K562 (cell line): ENCODE measurements around the gene SLC49A3. TPM values are rescaled to one million over a fixed set of nuclear protein-coding genes. Genes with fewer than 3 reads are reported as not detected.

Experiments
- ATAC-seq: fragments of 200-7000 bp; cut with Tn5 transposase; 3 replicates; pipeline ENCODE4 v1.9.1; 2020; ENCODE audit warnings: moderate library complexity
- BruUV-seq: library from RNA; stranded (reverse); fragments of 400-500 nt; replicated peaks from 2 replicates; lab custom pipeline; 2021; lab: Mats Ljungman, UMichigan
- CTCF ChIA-PET: fragments of 300-600 bp; formaldehyde crosslinking; extraction: SDS; loops from one replicate; lab custom pipeline; 2021; ENCODE audit warnings: low intra/inter-chr PET ratio; lab: Yijun Ruan, JAX
- POLR2A ChIA-PET: fragments of 300-600, 350-650 bp; sonication (Branson Sonifier 250); formaldehyde crosslinking; extraction: SDS; loops from one replicate; lab custom pipeline; 2021; ENCODE audit warnings: antibody characterized with exemption, inconsistent platforms; lab: Yijun Ruan, JAX
- DNase-seq, 4 experiments: peaks; one replicate each; pipeline versions ENCODE4 v3.0.0 to v3.0.0-alpha.2; 2011 to 2018; ENCODE audit warnings: low spot score in 3 of 4, mixed read lengths in 3 of 4; ENCODE audit errors: extremely low read depth in 1 of 4
- FAIRE-seq: peaks from 2 replicates; lab custom pipeline; 2011; peaks lifted over from hg19 to GRCh38; lab: Jason Lieb, UNC
- H2AFZ ChIP-seq: 2 replicates; pipeline ENCODE4 v1.6.0; 2011; ENCODE audit warnings: low read depth, low read length, control low read depth, inconsistent platforms
- H3K27ac ChIP-seq: fragments of 200-600 bp; 3 replicates; pipeline ENCODE4 v1.8.0; 2011; ENCODE audit warnings: low read depth, mild to moderate bottlenecking, control low read depth, inconsistent platforms, low read length, moderate library complexity, mixed read lengths; ENCODE audit errors: extremely low read depth
- H3K27me3 ChIP-seq, 2 experiments: fragments of 300-600 bp in 1 of 2; 2 replicates in 1 of 2; 3 replicates in 1 of 2; pipeline versions ENCODE4 v1.6.0 to v1.8.0; 2011; ENCODE audit warnings: inconsistent platforms in 2 of 2, low read length in 2 of 2, mild to moderate bottlenecking in 1 of 2, mixed read lengths in 1 of 2, moderate library complexity in 1 of 2; ENCODE audit not compliant: control insufficient read depth in 2 of 2, insufficient read depth in 2 of 2
- H3K36me3 ChIP-seq: fragments of 300-600 bp; 3 replicates; pipeline ENCODE4 v1.8.0; 2011; ENCODE audit warnings: mild to moderate bottlenecking, low read length, inconsistent platforms; ENCODE audit not compliant: control insufficient read depth, insufficient read depth
- H3K4me1 ChIP-seq, 2 experiments: fragments of 200-600 bp in 1 of 2; replicated peaks in 1 of 2; 2 replicates in 1 of 2; 3 replicates in 1 of 2; pipeline versions ENCODE4 v1.5.1 to v1.8.0; 2011; ENCODE audit warnings: inconsistent platforms in 2 of 2, low read length in 2 of 2, mild to moderate bottlenecking in 1 of 2, mixed read lengths in 1 of 2, moderate library complexity in 1 of 2; ENCODE audit not compliant: control insufficient read depth in 2 of 2, insufficient read depth in 2 of 2
- H3K4me2 ChIP-seq: 2 replicates; pipeline ENCODE4 v1.6.1; 2011; ENCODE audit warnings: low read length, control low read depth, inconsistent platforms, mixed read lengths; ENCODE audit not compliant: insufficient read depth
- H3K4me3 ChIP-seq: fragments of 200-600 bp; sonication (generic), shearing (Covaris generic); 2 replicates; pipeline ENCODE4 v1.5.1; 2016; ENCODE audit warnings: control low read depth, inconsistent platforms
- H3K79me2 ChIP-seq: fragments of 200-600 bp; 3 replicates; pipeline ENCODE4 v1.8.0; 2011; ENCODE audit warnings: low read length, inconsistent platforms; ENCODE audit not compliant: control insufficient read depth, insufficient read depth
- H3K9ac ChIP-seq, 2 experiments: 2 replicates each; pipeline versions ENCODE4 v1.6.0 to v1.6.1; 2011; ENCODE audit warnings: low read depth in 2 of 2, low read length in 2 of 2, control low read depth in 1 of 2, inconsistent platforms in 1 of 2, mild to moderate bottlenecking in 1 of 2, mixed read lengths in 1 of 2; ENCODE audit not compliant: insufficient read depth in 1 of 2
- H3K9me1 ChIP-seq: one replicate; pipeline ENCODE4 v1.6.0; 2011; ENCODE audit warnings: inconsistent platforms, mild to moderate bottlenecking, low read length, moderate library complexity; ENCODE audit not compliant: control insufficient read depth, insufficient read depth
- H3K9me3 ChIP-seq: replicated peaks from 2 replicates; pipeline ENCODE4 v1.5.1; 2011; ENCODE audit warnings: low read depth, low read length, inconsistent platforms; ENCODE audit not compliant: control insufficient read depth, insufficient read depth
- H4K20me1 ChIP-seq: replicated peaks from 2 replicates; pipeline ENCODE4 v1.6.1; 2011; ENCODE audit warnings: low read length, inconsistent platforms, mixed read lengths; ENCODE audit not compliant: control insufficient read depth, insufficient read depth
- CTCF ChIP-seq, 3 experiments: IDR thresholded peaks in 2 of 3; conservative IDR thresholded peaks in 1 of 3; 2 replicates each; pipeline ENCODE4 v1.5.1; 2011 to 2012; ENCODE audit warnings: low read length in 3 of 3, mild to moderate bottlenecking in 3 of 3, control low read depth in 2 of 3, improper control_type of control experiment in 1 of 3, inconsistent platforms in 1 of 3, low read depth in 1 of 3, mixed read lengths in 1 of 3, moderate library complexity in 1 of 3; ENCODE audit not compliant: insufficient read depth in 2 of 3
- POLR2G ChIP-seq: fragments of 200-400 bp; formaldehyde crosslinking; IDR thresholded peaks from 2 replicates; pipeline ENCODE4 v1.6.1; 2017; ENCODE audit warnings: low read depth, mild to moderate bottlenecking, antibody characterized with exemption, low read length, moderate library complexity
- SRSF1 ChIP-seq: fragments of 200-400 bp; formaldehyde crosslinking; IDR thresholded peaks from 2 replicates; pipeline ENCODE4 v1.6.1; 2017; ENCODE audit warnings: mild to moderate bottlenecking, low read depth, low read length, moderate library complexity
- WGBS: fragments of 100-300 bp; shearing (Covaris generic); methylation state at CpG from one replicate; pipeline ENCODE4 v1.1.6; 2016; ENCODE audit warnings: low coverage, mixed read lengths; ENCODE audit not compliant: insufficient coverage; ENCODE audit errors: missing lambda C conversion rate; 5-methylcytosine and 5-hydroxymethylcytosine counted together
- in situ Hi-C: fragments of 300-500 bp; cut with MboI; formaldehyde crosslinking; loops from 4 replicates; pipeline ENCODE4 v1.15.0; 2018; ENCODE audit warnings: inconsistent platforms, mixed read lengths
- intact Hi-C: fragments of 100-400 bp; cut with micrococcal nuclease; formaldehyde crosslinking; loops from 2 replicates; pipeline ENCODE4 v1.14.2; 2022
- polyA plus RNA-seq, 8 experiments: library from polyadenylated mRNA; depleted of rRNA in 4 of 8; stranded (reverse) in 5 of 8; unstranded in 3 of 8; fragments of >200 nt; fragmentation: Nextera tagmentation in 2 of 8; fragmentation: Illumina TruSeq in 1 of 8; extraction: Ambion mirVana in 2 of 8; extraction: Trizol in 1 of 8; gene quantifications; 2 replicates each; pipeline versions ENCODE4 v1.2.1 to v1.2.3, GENCODE V29; 2011 to 2014; ENCODE audit warnings: inconsistent platforms in 1 of 8, missing spikeins in 1 of 8
- total RNA-seq, 7 experiments: library from RNA; depleted of rRNA in 6 of 7; stranded (reverse); fragments of >200 nt in 6 of 7; fragmentation: Illumina TruSeq in 2 of 7; extraction: Trizol in 2 of 7; gene quantifications; 2 replicates each; pipeline versions ENCODE4 v1.2.1 to v1.2.3, GENCODE V29; 2011 to 2021; ENCODE audit warnings: low replicate concordance in 1 of 7

SLC49A3 gene
- total and polyA plus RNA-seq, 9 of the 15 experiments (the other 6 are each of a cell fraction or from before 2014, with no cell fraction given) = 0.24 to 0.41 TPM; not detected in 7

- Histone ChIP-seq H3K9me1 (no peaks in the 10 kb centered on the region), H3K4me2 (no peak overlapping the region), H3K27ac (no peak overlapping the region), H3K27me3 (peaks cover 23 to 64% of the 10 kb centered on the region in 2 experiments), H4K20me1 (no peaks in the 10 kb centered on the region), H3K9ac (no peak overlapping the region), H3K4me3 (no peak overlapping the region), H3K4me1 (peaks cover 0 to 20% of the 10 kb centered on the region in 2 experiments; a peak in 2 of 5 replicates), H3K36me3 (no peaks in the 10 kb centered on the region), H3K79me2 (no peaks in the 10 kb centered on the region), H3K9me3 (no peaks in the 10 kb centered on the region; the same call in 1 of the 2 replicates), H2AFZ (no peak overlapping the region)
- TF ChIP-seq POLR2G (no peak), SRSF1 (no peak), CTCF (IDR thresholded peaks at IDR 0.05 in 2 of 3, conservative IDR thresholded peaks at IDR 0.05 in 1 of 3; ENCODE audit: insufficient read depth in 2 of 3, low read depth in 1 of 3, low read length in 3 of 3) (0 out of 6 replicates have a peak, but pooled peaks of 2 of the 3 experiments have one; percentile 4 to 13)
- intact Hi-C loops = no loop called here
- DNase-seq (no peak), FAIRE-seq (no peak), ATAC-seq (peak; percentile 63)
- no TSS peak for BruUV-seq
- CTCF ChIA-PET = no interaction called here
- in situ Hi-C loops = no loop called here
- POLR2A ChIA-PET = no interaction called here
- 7% methylated on average over 15 of the region's 15 CpGs for WGBS
Observed at GRCh38 chr4:633976-634598, 54.9 kb downstream of the SLC49A3 start.
